ENCODE measurements around the gene RAB33A. TPM values are rescaled to one million over a fixed set of nuclear protein-coding genes. Genes with fewer than 3 reads are reported as not detected.
"Not testable (repeated sequence)": the region's sequence is repeated elsewhere in the genome, so short reads cannot be mapped to it uniquely, and the experiment has no call there.

Gene RAB33A
- total RNA-seq, 2 donors from 2014 or later = 22.8 to 34.8 TPM

DNA sequence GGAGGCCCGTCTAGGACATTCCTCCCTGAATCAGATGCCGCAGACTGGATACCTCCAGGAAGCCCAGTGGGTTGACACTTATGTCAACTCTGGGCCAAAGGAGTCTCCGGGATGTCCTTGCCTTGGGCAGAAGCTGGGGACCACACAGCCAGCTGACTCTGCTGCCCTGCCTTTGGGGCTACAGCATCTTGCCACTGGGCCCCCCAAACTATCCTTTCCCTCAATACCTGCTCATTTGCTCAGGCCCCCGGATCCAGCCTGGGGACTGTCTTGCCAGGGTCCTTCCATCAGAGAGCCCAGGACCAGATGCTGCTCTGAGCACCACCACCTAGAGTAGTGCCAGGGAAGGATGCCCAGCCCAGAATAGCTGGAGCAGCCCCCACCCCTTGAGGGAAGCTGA lies 19.0 kb downstream of the RAB33A start:
- H3K36me3 Mint-ChIP-seq = no peaks in the 10 kb centered on the region
- no peak for ATAC-seq
- H3K27ac Mint-ChIP-seq = no peak overlapping the region
- DNase-seq (ENCODE audit: low spot score in 2 of 2) = no peak
- H3K9me3 Mint-ChIP-seq = no peaks in the 10 kb centered on the region

DNA sequence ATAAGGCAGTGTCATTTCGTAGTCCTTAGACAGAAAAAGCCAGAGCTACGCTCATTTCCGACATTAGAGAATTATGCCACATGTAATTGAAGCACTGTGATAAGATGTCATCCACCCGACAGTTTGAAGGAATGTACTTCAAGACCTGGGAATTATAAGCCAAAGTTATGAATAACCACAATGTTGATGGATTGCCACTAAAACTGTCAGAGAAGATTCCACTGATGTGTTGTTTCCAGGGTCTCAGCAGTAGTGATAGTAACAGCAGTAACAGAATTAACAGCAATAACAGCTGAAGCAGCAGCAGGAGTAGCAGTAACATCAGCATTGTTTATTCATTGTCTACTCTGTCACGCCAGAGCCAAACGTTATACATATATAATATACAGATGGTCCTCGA lies 24.7 kb downstream of the RAB33A start:
- DNase-seq (ENCODE audit: low spot score in 2 of 2) (no peak), ATAC-seq (no peak)
- H3K27ac Mint-ChIP-seq = no peak overlapping the region
- no peaks in the 10 kb centered on the region for H3K9me3 Mint-ChIP-seq
- no peaks in the 10 kb centered on the region for H3K36me3 Mint-ChIP-seq

DNA sequence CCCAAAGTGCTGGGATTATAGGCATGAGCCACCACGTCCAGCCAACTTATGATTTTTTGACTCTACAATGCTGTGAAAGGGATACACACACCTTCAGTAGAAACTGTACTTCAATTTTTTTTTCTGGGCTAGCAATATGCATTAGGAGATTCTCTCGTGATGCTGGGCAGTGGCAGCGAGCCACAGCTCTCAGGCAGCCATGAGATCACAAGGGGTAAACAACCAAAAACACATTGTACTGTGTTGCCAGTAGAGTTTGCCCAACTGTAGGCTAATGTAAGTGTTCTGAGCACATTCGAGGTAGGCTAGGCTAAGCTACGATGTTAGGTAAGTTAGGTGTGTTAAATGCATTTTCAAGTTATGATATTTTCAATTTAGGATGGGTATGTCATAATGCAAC lies 25.7 kb downstream of the RAB33A start:
- no peak for ATAC-seq

DNA sequence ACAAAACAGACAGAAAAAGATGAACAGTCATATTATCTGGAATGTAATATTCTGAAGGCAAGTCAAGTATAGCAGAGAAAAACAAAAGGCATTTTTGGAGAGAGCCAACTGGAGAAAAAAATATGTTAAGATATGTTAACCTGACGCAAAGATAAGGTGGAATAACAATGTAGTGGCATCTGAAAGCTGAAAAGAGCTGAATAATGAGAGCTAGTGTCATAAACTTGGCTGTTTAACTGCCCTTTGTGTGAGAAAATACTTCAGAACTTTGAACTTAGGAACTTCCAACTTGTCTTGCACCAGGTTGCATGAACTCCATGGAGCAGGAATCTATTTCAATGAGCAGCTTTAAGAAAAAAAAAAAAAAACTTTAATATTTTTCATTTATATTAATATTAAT lies 32.9 kb downstream of the RAB33A start:
- H3K9me3 Mint-ChIP-seq = no peaks in the 10 kb centered on the region
- DNase-seq (ENCODE audit: low spot score in 2 of 2) (no peak), ATAC-seq (no peak)
- H3K27ac Mint-ChIP-seq = no peak overlapping the region
- H3K36me3 Mint-ChIP-seq = no peaks in the 10 kb centered on the region

More for the DNA sequence above, 25.7 kb downstream of the RAB33A start:
- H3K9me3 Mint-ChIP-seq = no peaks in the 10 kb centered on the region
- DNase-seq (ENCODE audit: low spot score in 2 of 2) = no peak
- H3K36me3 Mint-ChIP-seq = no peaks in the 10 kb centered on the region
- no peak overlapping the region for H3K27ac Mint-ChIP-seq

DNA sequence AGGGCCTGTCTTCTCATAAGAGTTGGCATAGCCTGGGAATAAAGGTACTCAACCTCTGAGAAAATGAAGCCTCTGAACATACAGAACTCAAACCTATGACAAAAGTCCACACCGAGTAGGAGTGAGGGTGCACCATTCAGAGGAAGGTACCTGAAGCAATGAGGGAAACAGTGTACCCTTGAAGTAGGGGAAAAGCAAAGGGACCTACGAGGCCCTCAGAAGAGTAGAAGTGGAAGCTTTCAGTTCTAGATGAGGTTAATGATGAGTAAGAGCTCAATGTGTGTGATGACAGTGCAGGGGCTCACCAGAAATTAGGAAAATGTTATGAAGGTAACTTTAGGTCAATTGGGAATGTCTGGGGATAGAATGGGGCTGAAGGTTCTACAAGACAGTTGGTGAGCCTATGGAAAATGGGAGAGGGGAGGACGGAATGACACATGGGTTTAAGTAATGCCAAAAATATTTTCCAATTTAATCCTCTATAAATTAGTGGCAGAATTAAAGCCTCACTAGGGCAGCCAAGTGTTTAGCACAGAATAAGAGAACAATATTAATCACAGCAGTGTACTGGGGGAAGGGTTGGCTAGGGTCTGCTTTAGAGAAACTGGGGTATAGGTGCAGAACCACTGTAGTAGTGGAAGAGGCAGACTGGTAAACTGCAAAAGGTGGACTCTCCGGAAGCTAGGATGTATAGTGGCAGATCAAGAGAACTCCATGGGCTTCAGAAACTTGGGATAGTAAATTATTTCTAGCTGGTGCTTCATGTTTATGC lies 39.8 kb downstream of the RAB33A start:
- DNase-seq (ENCODE audit: low spot score in 2 of 2) = no peak
- Mint-ChIP-seq H3K27ac (peak overlapping the region; percentile 84 to 95), H3K36me3 (peaks cover 6 to 23% of the 10 kb centered on the region in 2 donors), H3K9me3 (peaks cover 0 to 4% of the 10 kb centered on the region in 2 donors)
- peak; percentile 51 to 85 for ATAC-seq

DNA sequence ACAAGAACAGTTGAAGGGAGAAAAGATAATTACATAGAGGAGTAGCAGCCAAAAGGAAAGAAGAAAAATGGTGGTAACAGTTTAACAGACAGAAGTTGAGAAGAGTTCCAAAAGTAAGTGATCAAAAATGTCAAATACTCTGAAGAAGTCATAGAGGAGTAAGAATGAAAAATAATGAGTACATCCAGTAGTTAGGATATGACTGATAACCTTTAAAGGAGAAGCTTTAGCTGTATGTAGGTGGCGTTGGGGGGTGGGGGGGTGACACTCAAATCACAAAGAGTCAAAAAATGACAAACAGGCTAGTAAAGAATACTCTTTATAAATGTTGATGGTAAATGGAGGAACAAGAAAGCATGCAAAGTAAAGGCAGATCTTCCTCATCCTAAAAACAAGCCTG lies 40.6 kb downstream of the RAB33A start:
- peak; percentile 73 to 91 for ATAC-seq
- DNase-seq (ENCODE audit: low spot score in 2 of 2) = no peak
- Mint-ChIP-seq H3K9me3 (peaks cover 0 to 4% of the 10 kb centered on the region in 2 donors), H3K36me3 (peaks cover 6 to 23% of the 10 kb centered on the region in 2 donors), H3K27ac (peak overlapping the region; percentile 84 to 95)

DNA sequence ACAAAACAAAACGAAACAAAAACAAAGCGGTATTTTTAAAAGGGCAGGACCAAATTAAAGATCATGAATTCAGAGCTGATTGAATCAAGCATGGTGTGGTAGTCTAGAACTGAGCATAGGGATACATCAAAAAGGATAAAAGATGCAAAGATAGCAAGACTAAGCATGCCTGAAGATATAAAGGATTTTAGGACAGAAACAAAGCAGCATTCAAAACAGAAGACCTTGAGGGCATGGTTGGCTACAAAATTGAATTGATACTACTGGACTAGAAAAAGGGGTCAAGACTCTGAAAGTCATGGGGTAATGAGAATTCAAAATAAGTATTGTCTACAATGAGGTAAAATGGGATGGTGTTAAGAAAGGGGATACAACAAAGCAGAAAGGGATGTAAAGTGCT lies 41.6 kb downstream of the RAB33A start:
- ATAC-seq = no peak
- Mint-ChIP-seq H3K27ac (no peak overlapping the region), H3K9me3 (peaks cover 0 to 4% of the 10 kb centered on the region in 2 donors), H3K36me3 (peaks cover 6 to 23% of the 10 kb centered on the region in 2 donors)
- DNase-seq (ENCODE audit: low spot score in 2 of 2) = no peak

DNA sequence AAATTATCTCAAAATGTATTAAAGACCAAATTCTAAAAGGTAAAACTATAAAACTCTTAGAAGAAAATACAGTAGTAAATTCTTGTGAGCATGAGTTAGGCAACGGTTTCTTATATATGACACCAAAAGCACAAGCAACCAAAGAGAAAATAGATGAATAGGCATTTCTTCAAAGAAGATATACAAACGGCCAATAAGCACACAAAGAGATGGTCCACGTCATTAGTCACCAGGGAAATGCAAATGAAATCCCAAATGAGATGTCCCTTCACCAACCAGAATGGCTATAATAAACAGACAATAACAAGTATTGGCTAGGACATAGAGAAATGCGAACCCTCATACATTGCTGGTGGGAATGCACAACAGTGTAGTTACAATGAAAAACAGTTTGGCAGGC lies 44.6 kb downstream of the RAB33A start:
- H3K27ac Mint-ChIP-seq = no peak overlapping the region
- DNase-seq (ENCODE audit: low spot score in 2 of 2) = no peak
- no peak for ATAC-seq
- H3K36me3 Mint-ChIP-seq = peaks cover 5 to 18% of the 10 kb centered on the region in 2 donors
- peaks cover 0 to 4% of the 10 kb centered on the region in 2 donors for H3K9me3 Mint-ChIP-seq

DNA sequence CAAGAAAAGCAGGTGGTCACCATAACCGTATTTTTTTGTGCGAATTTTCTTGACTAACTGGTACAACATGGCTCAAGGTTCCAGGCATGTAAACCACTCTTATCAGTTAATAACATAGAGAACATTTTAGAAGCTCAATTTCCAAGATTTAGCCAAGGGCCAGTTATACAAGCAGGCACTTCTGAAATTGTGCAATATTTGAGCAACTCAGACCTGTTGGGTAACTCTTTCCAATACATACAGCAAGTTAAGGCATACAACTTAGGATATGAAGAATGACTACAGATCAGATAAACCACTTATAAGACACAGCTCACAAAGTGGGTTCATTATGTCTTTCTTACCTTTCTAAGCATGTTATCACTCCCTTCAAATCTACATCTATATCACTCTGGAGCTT lies 53.0 kb downstream of the RAB33A start:
- ATAC-seq (no peak), DNase-seq (ENCODE audit: low spot score in 2 of 2) (no peak)
- H3K9me3 Mint-ChIP-seq = no peaks in the 10 kb centered on the region
- H3K27ac Mint-ChIP-seq = no peak overlapping the region
- H3K36me3 Mint-ChIP-seq = no peaks in the 10 kb centered on the region

DNA sequence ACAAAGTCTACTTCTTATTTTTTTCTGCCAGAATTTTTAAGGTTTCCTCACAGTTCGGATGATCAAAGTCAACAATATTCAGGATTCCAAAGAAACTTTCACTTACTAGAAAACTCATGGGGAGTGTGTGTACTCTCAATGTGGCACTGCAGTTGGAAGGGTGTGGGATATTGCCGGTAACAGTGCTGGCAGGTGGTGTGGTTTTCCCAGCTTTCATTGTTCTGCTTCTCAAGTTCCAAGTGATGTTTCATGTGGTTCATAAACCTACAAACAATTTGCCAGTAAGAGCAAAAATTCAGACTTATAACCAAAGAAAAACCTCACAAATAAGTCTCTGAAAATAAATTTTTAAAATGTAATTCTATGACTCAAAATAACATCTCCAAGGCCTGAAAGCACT lies 57.1 kb downstream of the RAB33A start:
- Mint-ChIP-seq H3K9me3 (no peaks in the 10 kb centered on the region), H3K36me3 (no peaks in the 10 kb centered on the region), H3K27ac (no peak overlapping the region)
- ATAC-seq = no peak
- DNase-seq (ENCODE audit: low spot score in 2 of 2) = no peak

DNA sequence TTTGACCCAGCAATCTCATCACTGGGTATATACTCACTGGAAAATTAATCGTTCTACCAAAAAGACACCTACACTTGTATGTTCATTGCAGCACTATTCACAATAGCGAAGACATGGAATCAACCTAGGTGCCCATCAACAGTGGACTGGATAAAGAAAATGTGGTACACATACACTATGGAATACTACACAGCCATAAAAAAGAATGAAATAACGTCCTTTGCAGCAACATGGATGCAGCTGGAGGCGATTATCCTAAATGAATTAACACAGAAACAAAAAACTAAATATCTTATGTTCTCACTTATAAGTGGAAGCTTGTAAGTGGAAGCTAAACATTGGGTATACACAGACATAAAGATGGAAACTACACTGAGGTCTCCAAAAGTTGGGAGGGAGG lies 59.4 kb downstream of the RAB33A start:
- H3K9me3 Mint-ChIP-seq; H3K27ac Mint-ChIP-seq; DNase-seq (ENCODE audit: low spot score in 2 of 2); H3K36me3 Mint-ChIP-seq; ATAC-seq: not testable (repeated sequence)

Other genes starting within 250 kb of the RAB33A start
- gene BCORL1, start 189.3 kb upstream of the RAB33A start, total RNA-seq = 10 to 100 TPM in 1 of 2 donors, 1 to 10 TPM in 1; 5.9 to 10.0 TPM
- gene ELF4, start 61.5 kb upstream of the RAB33A start, total RNA-seq = 10 to 100 TPM; 21.6 to 25.4 TPM
- gene AIFM1, start 6.1 kb upstream of the RAB33A start, total RNA-seq = 10 to 100 TPM; 57.9 to 66.5 TPM
- gene ZNF280C, start 96.9 kb downstream of the RAB33A start, total RNA-seq = 1 to 10 TPM; 5.6 to 6.3 TPM
- gene SLC25A14, start 168.0 kb downstream of the RAB33A start, total RNA-seq = 10 to 100 TPM; 13.3 to 15.5 TPM
- gene GPR119, start 213.7 kb downstream of the RAB33A start, total RNA-seq = not detected
- 10 to 100 TPM; 27.2 to 51.3 TPM for gene RBMX2, start 230.0 kb downstream of the RAB33A start, total RNA-seq

Measured in activated naive CD4-positive, alpha-beta T cell treated with anti-CD3 and anti-CD28 coated beads, Interleukin-2, amount 50 U/mL, for 72 hours (primary cell).